ENCODE measurements around the gene MPL. TPM values are rescaled to one million over a fixed set of nuclear protein-coding genes. Genes with fewer than 3 reads are reported as not detected.

MPL gene
- total RNA-seq, 2 donors from 2014 or later, result 0.39 TPM; not detected in 1

GRCh38 chr1:43293176-43293575 is 44.4 kb upstream of the MPL start:
- H3K27ac ChIP-seq, result peak overlapping the region; percentile 48 to 51

GRCh38 chr1:43293896-43294760 is 43.5 kb upstream of the MPL start:
- DNase-seq (ENCODE audit: low spot score), result no peak
- TF ChIP-seq CTCF (IDR thresholded peaks at IDR 0.05), result no peak
- no peaks in the 10 kb centered on the region for H3K36me3 ChIP-seq
- H3K27me3 ChIP-seq, result no peaks in the 10 kb centered on the region
- H3K4me1 ChIP-seq, result peaks cover 0 to 36% of the 10 kb centered on the region in 2 donors
- H3K9me3 ChIP-seq, result no peaks in the 10 kb centered on the region
- peak overlapping the region; percentile 65 to 71 for H3K27ac ChIP-seq
- H3K4me3 ChIP-seq, result no peak overlapping the region

More at GRCh38 chr1:43293176-43293575, 44.4 kb upstream of the MPL start:
- DNase-seq (ENCODE audit: low spot score), result no peak
- no peaks in the 10 kb centered on the region for H3K9me3 ChIP-seq
- H3K4me3 ChIP-seq, result no peak overlapping the region
- H3K36me3 ChIP-seq, result no peaks in the 10 kb centered on the region
- no peak for TF ChIP-seq CTCF (IDR thresholded peaks at IDR 0.05)
- no peaks in the 10 kb centered on the region for H3K27me3 ChIP-seq
- peaks cover 0 to 36% of the 10 kb centered on the region in 2 donors for H3K4me1 ChIP-seq

- Histone ChIP-seq H3K4me3 (no peak overlapping the region), H3K36me3 (no peaks in the 10 kb centered on the region), H3K4me1 (peaks cover 0 to 42% of the 10 kb centered on the region in 2 donors), H3K27me3 (no peaks in the 10 kb centered on the region), H3K9me3 (no peaks in the 10 kb centered on the region), H3K27ac (peak overlapping the region; percentile 65 to 71)
- no peak for DNase-seq (ENCODE audit: low spot score)
- TF ChIP-seq CTCF (IDR thresholded peaks at IDR 0.05), result no peak
Observed at GRCh38 chr1:43294761-43295160, 42.9 kb upstream of the MPL start.

- no peaks in the 10 kb centered on the region for H3K27me3 ChIP-seq
- no peaks in the 10 kb centered on the region for H3K36me3 ChIP-seq
- TF ChIP-seq CTCF (IDR thresholded peaks at IDR 0.05), result no peak
- peaks cover 0 to 46% of the 10 kb centered on the region in 2 donors for H3K4me1 ChIP-seq
- no peak overlapping the region for H3K4me3 ChIP-seq
- DNase-seq (ENCODE audit: low spot score), result no peak
- H3K27ac ChIP-seq, result peak overlapping the region; percentile 65 to 71
- no peaks in the 10 kb centered on the region for H3K9me3 ChIP-seq
Observed at GRCh38 chr1:43296207-43296606, 41.4 kb upstream of the MPL start.

GRCh38 chr1:43298055-43298454 is 39.6 kb upstream of the MPL start:
- no peak for DNase-seq (ENCODE audit: low spot score)
- Histone ChIP-seq H3K4me3 (no peak overlapping the region), H3K27me3 (no peaks in the 10 kb centered on the region), H3K27ac (no peak overlapping the region), H3K9me3 (no peaks in the 10 kb centered on the region), H3K36me3 (no peaks in the 10 kb centered on the region), H3K4me1 (peaks cover 0 to 58% of the 10 kb centered on the region in 2 donors)
- no peak for TF ChIP-seq CTCF (IDR thresholded peaks at IDR 0.05)

Measured in right atrium auricular region (tissue), 2 donors.